ENCODE measurements around the gene KIF26B.
"Not testable (repeated sequence)": the region's sequence is repeated elsewhere in the genome, so short reads cannot be mapped to it uniquely, and the experiment has no call there.

Gene KIF26B

DNA sequence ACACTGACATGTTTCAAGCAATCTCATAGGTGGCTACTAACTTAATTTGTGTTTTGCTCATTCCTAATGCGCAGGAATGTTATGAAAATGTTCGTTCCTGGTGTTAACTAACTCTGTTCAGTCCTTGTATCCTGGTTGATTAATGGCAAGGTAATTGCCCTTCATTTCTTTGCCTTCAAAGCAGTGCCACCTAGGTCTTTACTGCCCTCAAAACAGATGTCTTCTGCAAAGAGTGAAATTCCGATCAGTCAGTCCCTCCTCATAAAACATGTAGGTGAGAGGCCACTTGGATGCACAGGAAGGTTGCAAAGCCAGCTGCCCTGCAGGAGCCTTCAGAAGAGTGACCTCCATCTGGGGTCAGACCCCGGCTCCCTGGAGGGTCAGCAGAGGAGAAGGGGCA, 179.4 kb downstream of the KIF26B start:
- Histone ChIP-seq H3K27me3 (ENCODE audit: insufficient read depth, low read length) (no peaks in the 10 kb centered on the region), H3K36me3 (ENCODE audit: insufficient read depth, low read length) (no peaks in the 10 kb centered on the region), H3K4me1 (ENCODE audit: insufficient read depth, low read length, severe bottlenecking) (no peaks in the 10 kb centered on the region), H3F3A (ENCODE audit: insufficient read depth, low read length) (no peaks in the 10 kb centered on the region), H3K27ac (ENCODE audit: low read depth, low read length, poor library complexity, severe bottlenecking) (no peak overlapping the region), H2AFZ (ENCODE audit: low read length) (no peak overlapping the region), H3K9me2 (ENCODE audit: low read depth, low read length) (no peaks in the 10 kb centered on the region), H3K9me3 (ENCODE audit: low read length) (no peaks in the 10 kb centered on the region), H4K20me1 (ENCODE audit: insufficient read depth, low read length) (no peaks in the 10 kb centered on the region), H3K9ac (ENCODE audit: low read length) (no peak overlapping the region), H3K4me3 (ENCODE audit: low read depth, low read length, poor library complexity, severe bottlenecking) (no peak overlapping the region), H3K79me2 (ENCODE audit: insufficient read depth, low read length) (no peaks in the 10 kb centered on the region), H3K4me2 (ENCODE audit: low read length) (no peak overlapping the region)
- TF ChIP-seq EZH2 (IDR thresholded peaks at IDR 0.05; ENCODE audit: borderline replicate concordance, low read length): no peak
- TF ChIP-seq, protein P1, sequence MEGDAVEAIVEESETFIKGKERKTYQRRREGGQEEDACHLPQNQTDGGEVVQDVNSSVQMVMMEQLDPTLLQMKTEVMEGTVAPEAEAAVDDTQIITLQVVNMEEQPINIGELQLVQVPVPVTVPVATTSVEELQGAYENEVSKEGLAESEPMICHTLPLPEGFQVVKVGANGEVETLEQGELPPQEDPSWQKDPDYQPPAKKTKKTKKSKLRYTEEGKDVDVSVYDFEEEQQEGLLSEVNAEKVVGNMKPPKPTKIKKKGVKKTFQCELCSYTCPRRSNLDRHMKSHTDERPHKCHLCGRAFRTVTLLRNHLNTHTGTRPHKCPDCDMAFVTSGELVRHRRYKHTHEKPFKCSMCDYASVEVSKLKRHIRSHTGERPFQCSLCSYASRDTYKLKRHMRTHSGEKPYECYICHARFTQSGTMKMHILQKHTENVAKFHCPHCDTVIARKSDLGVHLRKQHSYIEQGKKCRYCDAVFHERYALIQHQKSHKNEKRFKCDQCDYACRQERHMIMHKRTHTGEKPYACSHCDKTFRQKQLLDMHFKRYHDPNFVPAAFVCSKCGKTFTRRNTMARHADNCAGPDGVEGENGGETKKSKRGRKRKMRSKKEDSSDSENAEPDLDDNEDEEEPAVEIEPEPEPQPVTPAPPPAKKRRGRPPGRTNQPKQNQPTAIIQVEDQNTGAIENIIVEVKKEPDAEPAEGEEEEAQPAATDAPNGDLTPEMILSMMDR (IDR thresholded peaks at IDR 0.05; ENCODE audit: low read length): no peak

DNA sequence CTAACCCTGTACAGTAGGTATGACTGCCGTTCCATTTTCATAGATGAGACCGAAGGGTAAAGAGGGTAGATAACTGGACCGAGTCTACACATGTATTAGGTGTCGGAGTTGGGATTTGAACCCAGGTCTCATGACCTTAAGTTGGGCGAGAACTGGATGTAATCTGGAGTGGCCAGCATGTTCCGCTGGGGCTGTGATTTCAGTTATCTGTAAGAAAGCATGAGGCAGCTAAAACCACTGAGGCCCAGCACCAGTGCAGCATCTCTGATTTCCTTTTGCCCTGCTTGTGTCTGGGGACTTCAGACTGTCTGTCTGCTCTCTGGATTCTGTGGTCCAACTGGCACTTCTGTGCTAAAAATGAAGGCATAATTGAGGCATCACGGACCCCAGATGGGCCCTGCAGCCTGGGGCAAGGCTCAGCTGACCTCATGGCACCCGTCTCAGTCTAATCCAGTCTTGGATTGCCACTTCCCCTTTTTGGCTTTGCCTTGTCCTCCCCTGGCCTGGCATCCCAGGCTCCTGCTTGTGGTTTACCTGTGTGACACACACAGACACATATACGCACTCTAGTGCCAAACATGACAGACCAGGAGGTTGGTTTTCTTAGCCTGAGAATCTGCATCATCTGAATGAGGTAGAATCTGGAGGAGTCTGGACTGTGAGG, 180.2 kb downstream of the KIF26B start:
- no peak overlapping the region for H3K9ac ChIP-seq (ENCODE audit: low read length)
- no peaks in the 10 kb centered on the region for H3K9me2 ChIP-seq (ENCODE audit: low read depth, low read length)
- H3K4me1 ChIP-seq (ENCODE audit: insufficient read depth, low read length, severe bottlenecking): no peaks in the 10 kb centered on the region
- H3K4me3 ChIP-seq (ENCODE audit: low read depth, low read length, poor library complexity, severe bottlenecking): no peak overlapping the region
- H2AFZ ChIP-seq (ENCODE audit: low read length): no peak overlapping the region
- H3K79me2 ChIP-seq (ENCODE audit: insufficient read depth, low read length): no peaks in the 10 kb centered on the region
- TF ChIP-seq EZH2 (IDR thresholded peaks at IDR 0.05; ENCODE audit: borderline replicate concordance, low read length): no peak
- TF ChIP-seq, protein P1 (IDR thresholded peaks at IDR 0.05; ENCODE audit: low read length): no peak
- no peak overlapping the region for H3K4me2 ChIP-seq (ENCODE audit: low read length)
- H3K27me3 ChIP-seq (ENCODE audit: insufficient read depth, low read length): no peaks in the 10 kb centered on the region
- H3K9me3 ChIP-seq (ENCODE audit: low read length): no peaks in the 10 kb centered on the region
- H3K27ac ChIP-seq (ENCODE audit: low read depth, low read length, poor library complexity, severe bottlenecking): no peak overlapping the region
- no peaks in the 10 kb centered on the region for H3F3A ChIP-seq (ENCODE audit: insufficient read depth, low read length)
- H3K36me3 ChIP-seq (ENCODE audit: insufficient read depth, low read length): no peaks in the 10 kb centered on the region
- H4K20me1 ChIP-seq (ENCODE audit: insufficient read depth, low read length): no peaks in the 10 kb centered on the region

DNA sequence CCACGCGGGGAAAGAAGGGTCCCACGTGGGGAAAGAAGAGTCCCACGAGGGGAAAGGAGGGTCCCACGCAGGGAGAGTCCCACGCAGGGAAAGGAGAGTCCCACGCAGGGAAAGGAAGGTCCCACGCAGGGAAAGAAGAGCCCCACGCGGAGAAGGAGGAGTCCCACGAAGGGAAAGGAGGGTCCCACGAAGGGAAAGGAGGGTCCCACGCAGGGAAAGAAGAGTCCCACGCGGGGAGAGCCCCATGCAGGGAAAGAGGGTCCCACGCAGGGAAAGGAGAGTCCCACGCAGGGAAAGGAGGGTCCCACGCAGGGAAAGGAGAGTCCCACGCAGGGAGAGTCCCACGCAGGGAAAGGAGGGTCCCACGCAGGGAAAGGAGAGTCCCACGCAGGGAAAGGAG, 180.9 kb downstream of the KIF26B start:
- not testable (repeated sequence) for H4K20me1 ChIP-seq (ENCODE audit: insufficient read depth, low read length); H3K27me3 ChIP-seq (ENCODE audit: insufficient read depth, low read length); H3K4me2 ChIP-seq (ENCODE audit: low read length); H3K4me1 ChIP-seq (ENCODE audit: insufficient read depth, low read length, severe bottlenecking); H3F3A ChIP-seq (ENCODE audit: insufficient read depth, low read length); H3K9me2 ChIP-seq (ENCODE audit: low read depth, low read length); H3K27ac ChIP-seq (ENCODE audit: low read depth, low read length, poor library complexity, severe bottlenecking); H3K4me3 ChIP-seq (ENCODE audit: low read depth, low read length, poor library complexity, severe bottlenecking); H2AFZ ChIP-seq (ENCODE audit: low read length); H3K36me3 ChIP-seq (ENCODE audit: insufficient read depth, low read length); H3K9ac ChIP-seq (ENCODE audit: low read length); H3K9me3 ChIP-seq (ENCODE audit: low read length); H3K79me2 ChIP-seq (ENCODE audit: insufficient read depth, low read length)
